ENCODE results near the gene SPATA1. TPM values are rescaled to one million over a fixed set of nuclear protein-coding genes. Genes with fewer than 3 reads are reported as not detected.

The SPATA1 gene
- total RNA-seq, 1 experiment from 2014 or later = 0.85 TPM

DNA sequence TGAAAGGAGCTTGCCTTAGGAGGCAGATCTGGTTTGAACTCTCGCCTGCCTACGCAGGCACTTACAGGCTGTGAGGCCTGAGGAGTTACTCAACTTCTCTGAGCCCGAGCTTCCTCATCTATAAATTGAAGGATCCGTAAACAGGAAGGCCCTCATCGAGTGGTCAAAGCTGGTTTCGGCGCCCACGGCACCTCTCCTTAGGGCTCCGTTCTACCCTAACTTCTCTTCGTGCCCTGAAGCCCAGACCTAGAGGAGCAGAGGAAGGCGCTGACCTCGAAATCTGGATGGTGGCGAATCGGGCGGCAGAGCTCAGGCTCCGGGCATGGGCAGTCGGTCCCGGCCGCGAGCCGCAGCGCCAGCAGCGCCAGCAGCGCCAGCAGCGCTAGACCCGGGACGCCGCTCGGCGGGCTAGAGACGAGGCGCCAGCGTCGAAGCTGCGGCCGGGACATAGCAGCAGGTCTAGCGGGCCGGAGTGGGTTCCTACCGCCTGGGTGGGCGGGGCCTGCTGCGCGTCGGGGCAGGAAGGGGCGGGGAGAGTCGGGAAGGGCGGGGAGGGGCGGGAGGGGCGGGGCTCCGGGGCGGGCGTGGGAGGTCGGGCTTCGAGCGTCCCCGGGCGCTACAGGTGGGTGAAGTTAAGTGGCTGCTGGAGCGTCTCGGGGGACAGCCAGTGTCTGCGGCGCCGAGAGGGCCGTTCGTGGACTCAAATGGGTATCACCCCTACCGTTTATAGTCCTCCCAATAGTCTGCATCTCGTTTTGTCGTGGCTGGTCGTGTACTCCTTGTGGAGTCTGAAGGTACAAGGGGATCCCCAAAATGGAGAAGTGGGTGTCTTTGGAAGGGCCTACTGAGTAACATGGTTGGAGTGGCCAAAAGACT lies 68.0 kb downstream of the SPATA1 start, which contains the start of gene CTBS (continued):
- TF ChIP-seq FOXP4 (CRISPR knock-in tag; IDR thresholded peaks at IDR 0.05) (peak; percentile 60; the same call in 1 of the 2 replicates), JUN (CRISPR knock-in tag; IDR thresholded peaks at IDR 0.05) (no peak), JAZF1 (CRISPR knock-in tag; IDR thresholded peaks at IDR 0.05) (no peak), GTF2I (CRISPR knock-in tag; conservative IDR thresholded peaks at IDR 0.05) (no peak), MXD4 (CRISPR knock-in tag; IDR thresholded peaks at IDR 0.05; ENCODE audit: borderline replicate concordance) (no peak), MYBL2 (CRISPR knock-in tag; IDR thresholded peaks at IDR 0.05) (peak; percentile 28; the same call in 1 of the 2 replicates), MLX (CRISPR knock-in tag; IDR thresholded peaks at IDR 0.05) (no peak), NFE2L1 (CRISPR knock-in tag; IDR thresholded peaks at IDR 0.05) (no peak), GABPB1 (CRISPR knock-in tag; IDR thresholded peaks at IDR 0.05) (no peak), NFATC4 (CRISPR knock-in tag; IDR thresholded peaks at IDR 0.05) (no peak), SOX15 (CRISPR knock-in tag; IDR thresholded peaks at IDR 0.05) (no peak), IRF2 (CRISPR knock-in tag; IDR thresholded peaks at IDR 0.05; ENCODE audit: borderline replicate concordance, low read depth) (no peak), EMX1 (CRISPR knock-in tag; IDR thresholded peaks at IDR 0.05) (no peak), ATF1 (CRISPR knock-in tag; IDR thresholded peaks at IDR 0.05) (no peak), TP53 (CRISPR knock-in tag; IDR thresholded peaks at IDR 0.05) (peak; percentile 71; the same call in 1 of the 2 replicates), CREM (CRISPR knock-in tag; IDR thresholded peaks at IDR 0.05) (0 out of 2 replicates have a peak, but pooled peaks have one; percentile 56), FOXP1 (CRISPR knock-in tag; IDR thresholded peaks at IDR 0.05; ENCODE audit: borderline replicate concordance) (peak; percentile 91; the same call in 1 of the 2 replicates), ZNF232 (CRISPR knock-in tag; IDR thresholded peaks at IDR 0.05) (no peak)
- TF ChIP-seq, protein P1, sequence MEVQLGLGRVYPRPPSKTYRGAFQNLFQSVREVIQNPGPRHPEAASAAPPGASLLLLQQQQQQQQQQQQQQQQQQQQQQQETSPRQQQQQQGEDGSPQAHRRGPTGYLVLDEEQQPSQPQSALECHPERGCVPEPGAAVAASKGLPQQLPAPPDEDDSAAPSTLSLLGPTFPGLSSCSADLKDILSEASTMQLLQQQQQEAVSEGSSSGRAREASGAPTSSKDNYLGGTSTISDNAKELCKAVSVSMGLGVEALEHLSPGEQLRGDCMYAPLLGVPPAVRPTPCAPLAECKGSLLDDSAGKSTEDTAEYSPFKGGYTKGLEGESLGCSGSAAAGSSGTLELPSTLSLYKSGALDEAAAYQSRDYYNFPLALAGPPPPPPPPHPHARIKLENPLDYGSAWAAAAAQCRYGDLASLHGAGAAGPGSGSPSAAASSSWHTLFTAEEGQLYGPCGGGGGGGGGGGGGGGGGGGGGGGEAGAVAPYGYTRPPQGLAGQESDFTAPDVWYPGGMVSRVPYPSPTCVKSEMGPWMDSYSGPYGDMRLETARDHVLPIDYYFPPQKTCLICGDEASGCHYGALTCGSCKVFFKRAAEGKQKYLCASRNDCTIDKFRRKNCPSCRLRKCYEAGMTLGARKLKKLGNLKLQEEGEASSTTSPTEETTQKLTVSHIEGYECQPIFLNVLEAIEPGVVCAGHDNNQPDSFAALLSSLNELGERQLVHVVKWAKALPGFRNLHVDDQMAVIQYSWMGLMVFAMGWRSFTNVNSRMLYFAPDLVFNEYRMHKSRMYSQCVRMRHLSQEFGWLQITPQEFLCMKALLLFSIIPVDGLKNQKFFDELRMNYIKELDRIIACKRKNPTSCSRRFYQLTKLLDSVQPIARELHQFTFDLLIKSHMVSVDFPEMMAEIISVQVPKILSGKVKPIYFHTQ (CRISPR knock-in tag; IDR thresholded peaks at IDR 0.05) = no peak
- TF ChIP-seq, protein P2, sequence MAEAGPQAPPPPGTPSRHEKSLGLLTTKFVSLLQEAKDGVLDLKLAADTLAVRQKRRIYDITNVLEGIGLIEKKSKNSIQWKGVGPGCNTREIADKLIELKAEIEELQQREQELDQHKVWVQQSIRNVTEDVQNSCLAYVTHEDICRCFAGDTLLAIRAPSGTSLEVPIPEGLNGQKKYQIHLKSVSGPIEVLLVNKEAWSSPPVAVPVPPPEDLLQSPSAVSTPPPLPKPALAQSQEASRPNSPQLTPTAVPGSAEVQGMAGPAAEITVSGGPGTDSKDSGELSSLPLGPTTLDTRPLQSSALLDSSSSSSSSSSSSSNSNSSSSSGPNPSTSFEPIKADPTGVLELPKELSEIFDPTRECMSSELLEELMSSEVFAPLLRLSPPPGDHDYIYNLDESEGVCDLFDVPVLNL (CRISPR knock-in tag; IDR thresholded peaks at IDR 0.05; ENCODE audit: borderline replicate concordance, low read depth) = no peak
- TF ChIP-seq, protein P3, sequence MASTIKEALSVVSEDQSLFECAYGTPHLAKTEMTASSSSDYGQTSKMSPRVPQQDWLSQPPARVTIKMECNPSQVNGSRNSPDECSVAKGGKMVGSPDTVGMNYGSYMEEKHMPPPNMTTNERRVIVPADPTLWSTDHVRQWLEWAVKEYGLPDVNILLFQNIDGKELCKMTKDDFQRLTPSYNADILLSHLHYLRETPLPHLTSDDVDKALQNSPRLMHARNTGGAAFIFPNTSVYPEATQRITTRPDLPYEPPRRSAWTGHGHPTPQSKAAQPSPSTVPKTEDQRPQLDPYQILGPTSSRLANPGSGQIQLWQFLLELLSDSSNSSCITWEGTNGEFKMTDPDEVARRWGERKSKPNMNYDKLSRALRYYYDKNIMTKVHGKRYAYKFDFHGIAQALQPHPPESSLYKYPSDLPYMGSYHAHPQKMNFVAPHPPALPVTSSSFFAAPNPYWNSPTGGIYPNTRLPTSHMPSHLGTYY (CRISPR knock-in tag; IDR thresholded peaks at IDR 0.05) = 0 out of 2 replicates have a peak, but pooled peaks have one; percentile 17
- TF ChIP-seq, protein P4, sequence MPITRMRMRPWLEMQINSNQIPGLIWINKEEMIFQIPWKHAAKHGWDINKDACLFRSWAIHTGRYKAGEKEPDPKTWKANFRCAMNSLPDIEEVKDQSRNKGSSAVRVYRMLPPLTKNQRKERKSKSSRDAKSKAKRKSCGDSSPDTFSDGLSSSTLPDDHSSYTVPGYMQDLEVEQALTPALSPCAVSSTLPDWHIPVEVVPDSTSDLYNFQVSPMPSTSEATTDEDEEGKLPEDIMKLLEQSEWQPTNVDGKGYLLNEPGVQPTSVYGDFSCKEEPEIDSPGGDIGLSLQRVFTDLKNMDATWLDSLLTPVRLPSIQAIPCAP (CRISPR knock-in tag; IDR thresholded peaks at IDR 0.05) = no peak
- TF ChIP-seq, protein P5, sequence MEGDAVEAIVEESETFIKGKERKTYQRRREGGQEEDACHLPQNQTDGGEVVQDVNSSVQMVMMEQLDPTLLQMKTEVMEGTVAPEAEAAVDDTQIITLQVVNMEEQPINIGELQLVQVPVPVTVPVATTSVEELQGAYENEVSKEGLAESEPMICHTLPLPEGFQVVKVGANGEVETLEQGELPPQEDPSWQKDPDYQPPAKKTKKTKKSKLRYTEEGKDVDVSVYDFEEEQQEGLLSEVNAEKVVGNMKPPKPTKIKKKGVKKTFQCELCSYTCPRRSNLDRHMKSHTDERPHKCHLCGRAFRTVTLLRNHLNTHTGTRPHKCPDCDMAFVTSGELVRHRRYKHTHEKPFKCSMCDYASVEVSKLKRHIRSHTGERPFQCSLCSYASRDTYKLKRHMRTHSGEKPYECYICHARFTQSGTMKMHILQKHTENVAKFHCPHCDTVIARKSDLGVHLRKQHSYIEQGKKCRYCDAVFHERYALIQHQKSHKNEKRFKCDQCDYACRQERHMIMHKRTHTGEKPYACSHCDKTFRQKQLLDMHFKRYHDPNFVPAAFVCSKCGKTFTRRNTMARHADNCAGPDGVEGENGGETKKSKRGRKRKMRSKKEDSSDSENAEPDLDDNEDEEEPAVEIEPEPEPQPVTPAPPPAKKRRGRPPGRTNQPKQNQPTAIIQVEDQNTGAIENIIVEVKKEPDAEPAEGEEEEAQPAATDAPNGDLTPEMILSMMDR (IDR thresholded peaks at IDR 0.05) = no peak
- TF ChIP-seq, protein P6, sequence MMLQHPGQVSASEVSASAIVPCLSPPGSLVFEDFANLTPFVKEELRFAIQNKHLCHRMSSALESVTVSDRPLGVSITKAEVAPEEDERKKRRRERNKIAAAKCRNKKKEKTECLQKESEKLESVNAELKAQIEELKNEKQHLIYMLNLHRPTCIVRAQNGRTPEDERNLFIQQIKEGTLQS (CRISPR knock-in tag; conservative IDR thresholded peaks at IDR 0.05) = no peak
- TF ChIP-seq, protein P7, sequence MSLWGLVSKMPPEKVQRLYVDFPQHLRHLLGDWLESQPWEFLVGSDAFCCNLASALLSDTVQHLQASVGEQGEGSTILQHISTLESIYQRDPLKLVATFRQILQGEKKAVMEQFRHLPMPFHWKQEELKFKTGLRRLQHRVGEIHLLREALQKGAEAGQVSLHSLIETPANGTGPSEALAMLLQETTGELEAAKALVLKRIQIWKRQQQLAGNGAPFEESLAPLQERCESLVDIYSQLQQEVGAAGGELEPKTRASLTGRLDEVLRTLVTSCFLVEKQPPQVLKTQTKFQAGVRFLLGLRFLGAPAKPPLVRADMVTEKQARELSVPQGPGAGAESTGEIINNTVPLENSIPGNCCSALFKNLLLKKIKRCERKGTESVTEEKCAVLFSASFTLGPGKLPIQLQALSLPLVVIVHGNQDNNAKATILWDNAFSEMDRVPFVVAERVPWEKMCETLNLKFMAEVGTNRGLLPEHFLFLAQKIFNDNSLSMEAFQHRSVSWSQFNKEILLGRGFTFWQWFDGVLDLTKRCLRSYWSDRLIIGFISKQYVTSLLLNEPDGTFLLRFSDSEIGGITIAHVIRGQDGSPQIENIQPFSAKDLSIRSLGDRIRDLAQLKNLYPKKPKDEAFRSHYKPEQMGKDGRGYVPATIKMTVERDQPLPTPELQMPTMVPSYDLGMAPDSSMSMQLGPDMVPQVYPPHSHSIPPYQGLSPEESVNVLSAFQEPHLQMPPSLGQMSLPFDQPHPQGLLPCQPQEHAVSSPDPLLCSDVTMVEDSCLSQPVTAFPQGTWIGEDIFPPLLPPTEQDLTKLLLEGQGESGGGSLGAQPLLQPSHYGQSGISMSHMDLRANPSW (CRISPR knock-in tag; conservative IDR thresholded peaks at IDR 0.05; ENCODE audit: low read depth) = no peak
